ENCODE data around the gene NCK2.

Gene NCK2

DNA sequence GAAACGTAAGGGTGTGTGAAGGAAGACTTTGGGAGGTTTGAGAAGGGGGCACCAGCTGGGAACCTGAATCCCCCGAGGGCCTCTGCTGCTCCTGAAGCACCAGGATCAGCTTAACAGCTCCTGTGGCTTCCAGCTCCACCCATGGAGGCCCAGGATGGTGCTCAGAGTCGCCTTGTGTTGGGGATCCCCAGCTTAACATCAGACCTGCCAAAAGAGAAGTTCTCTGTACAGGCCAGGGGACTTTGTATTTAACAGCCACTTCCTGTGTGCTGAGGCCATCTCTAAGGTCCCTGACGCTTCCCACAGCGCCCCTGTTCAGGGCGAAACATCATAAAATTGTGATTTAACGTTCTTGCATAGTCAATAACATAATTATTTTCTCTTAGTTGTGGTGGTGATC is 77.5 kb downstream of the NCK2 start:
- no peaks in the 10 kb centered on the region for H3F3A ChIP-seq (ENCODE audit: low read depth)
- H2AFZ ChIP-seq (ENCODE audit: low read length), result no peak overlapping the region
- peaks cover 19% of the 10 kb centered on the region for H3K4me1 ChIP-seq (ENCODE audit: insufficient read depth, low read length, poor library complexity, severe bottlenecking)
- no peaks in the 10 kb centered on the region for H3K9me2 ChIP-seq (replicated peaks; ENCODE audit: low read depth, low read length)
- peaks cover 4% of the 10 kb centered on the region for H4K20me1 ChIP-seq (ENCODE audit: insufficient read depth, low read length, poor library complexity, severe bottlenecking)
- no peaks in the 10 kb centered on the region for H3K9me3 ChIP-seq (ENCODE audit: insufficient read depth, low read depth, low read length)
- H3K9ac ChIP-seq (ENCODE audit: low read depth, low read length, poor library complexity, severe bottlenecking), result peak overlapping the region; percentile 47
- H3K79me2 ChIP-seq (ENCODE audit: insufficient read depth, low read length), result peaks cover 72% of the 10 kb centered on the region
- peaks cover 18% of the 10 kb centered on the region; the same call in 1 of the 2 replicates for H3K36me3 ChIP-seq (ENCODE audit: insufficient read depth, low read length)
- peak overlapping the region; percentile 52 for H3K4me2 ChIP-seq (ENCODE audit: low read depth, low read length, poor library complexity, severe bottlenecking)
- no peaks in the 10 kb centered on the region for H3K27me3 ChIP-seq (ENCODE audit: insufficient read depth, low read length, poor library complexity, severe bottlenecking)
- peak overlapping the region; percentile 20 for H3K4me3 ChIP-seq (ENCODE audit: low read length, poor library complexity, severe bottlenecking)
- TF ChIP-seq CTCF (conservative IDR thresholded peaks at IDR 0.05; ENCODE audit: low read length) (no peak), EZH2phosphoT487 (IDR thresholded peaks at IDR 0.05; ENCODE audit: borderline replicate concordance) (no peak)

DNA sequence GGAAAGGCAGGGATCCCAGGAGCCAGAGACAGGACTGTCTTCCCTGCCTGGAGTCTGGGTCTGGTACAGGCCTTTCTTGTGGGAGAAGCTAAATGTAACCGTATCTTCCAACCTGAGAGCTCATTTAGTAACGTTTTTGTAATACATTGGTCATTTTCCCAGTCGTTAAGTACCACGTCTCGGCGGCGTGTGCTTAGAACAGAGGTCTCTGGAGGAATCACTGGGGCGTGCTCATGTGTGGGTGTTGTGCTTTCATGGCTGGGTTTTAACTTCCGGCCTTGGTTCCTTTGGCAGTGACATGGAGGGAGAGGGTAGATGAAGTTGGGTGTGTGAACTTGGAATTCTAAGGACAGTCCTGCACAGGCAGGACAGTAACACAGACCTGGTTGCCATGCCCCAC is 79.7 kb downstream of the NCK2 start:
- H3K27me3 ChIP-seq (ENCODE audit: insufficient read depth, low read length, poor library complexity, severe bottlenecking), result no peaks in the 10 kb centered on the region
- H3K4me1 ChIP-seq (ENCODE audit: insufficient read depth, low read length, poor library complexity, severe bottlenecking), result peaks cover 19% of the 10 kb centered on the region

DNA sequence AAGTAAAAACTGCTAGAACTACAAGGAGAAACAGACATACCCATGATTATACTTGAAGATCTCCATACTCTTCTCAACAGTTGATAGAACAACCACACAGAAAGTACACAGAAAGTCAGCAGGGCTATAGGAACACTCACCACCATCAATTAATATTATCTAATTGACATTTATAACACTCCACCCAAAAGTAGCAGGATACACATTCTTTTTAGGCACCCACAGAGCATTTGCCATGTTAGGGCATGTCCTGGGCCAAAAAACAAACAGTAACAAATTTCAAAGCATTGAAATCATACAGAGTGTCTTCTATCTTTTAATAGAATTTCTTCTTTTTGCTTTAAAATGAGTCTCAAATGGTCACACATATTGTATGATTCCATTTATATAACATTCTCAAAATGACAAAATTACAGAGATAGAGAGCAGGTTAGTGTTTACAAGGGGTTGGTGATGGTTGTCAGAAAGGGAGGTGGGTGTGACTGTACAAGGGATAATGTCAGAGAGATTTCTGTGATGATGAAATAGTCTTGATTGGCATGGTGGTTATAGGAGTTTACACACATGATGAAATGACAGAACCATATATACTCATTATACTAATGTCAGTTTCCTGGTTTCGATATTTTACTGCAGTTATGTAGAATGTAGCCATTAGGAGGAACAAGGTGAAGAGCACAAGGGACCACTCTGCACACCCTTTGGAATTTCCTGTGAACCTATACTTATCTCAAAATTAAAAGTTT is 82.8 kb downstream of the NCK2 start:
- TF ChIP-seq EZH2phosphoT487 (IDR thresholded peaks at IDR 0.05; ENCODE audit: borderline replicate concordance) (no peak), CTCF (conservative IDR thresholded peaks at IDR 0.05; ENCODE audit: low read length) (no peak)
- Histone ChIP-seq H2AFZ (ENCODE audit: low read length) (no peak overlapping the region), H3K4me1 (ENCODE audit: insufficient read depth, low read length, poor library complexity, severe bottlenecking) (peaks cover 5% of the 10 kb centered on the region), H3F3A (ENCODE audit: low read depth) (0 out of 2 replicates have a peak, but pooled peaks cover 2% of the 10 kb centered on the region), H3K36me3 (ENCODE audit: insufficient read depth, low read length) (peaks cover 8% of the 10 kb centered on the region; the same call in 1 of the 2 replicates), H3K79me2 (ENCODE audit: insufficient read depth, low read length) (peaks cover 68% of the 10 kb centered on the region; the same call in 1 of the 2 replicates), H3K27me3 (ENCODE audit: insufficient read depth, low read length, poor library complexity, severe bottlenecking) (no peaks in the 10 kb centered on the region), H4K20me1 (ENCODE audit: insufficient read depth, low read length, poor library complexity, severe bottlenecking) (peaks cover under 1% of the 10 kb centered on the region), H3K4me3 (ENCODE audit: low read length, poor library complexity, severe bottlenecking) (no peak overlapping the region), H3K9ac (ENCODE audit: low read depth, low read length, poor library complexity, severe bottlenecking) (no peak overlapping the region), H3K9me2 (replicated peaks; ENCODE audit: low read depth, low read length) (no peaks in the 10 kb centered on the region), H3K9me3 (ENCODE audit: insufficient read depth, low read depth, low read length) (0 out of 2 replicates have a peak, but pooled peaks cover 8% of the 10 kb centered on the region), H3K4me2 (ENCODE audit: low read depth, low read length, poor library complexity, severe bottlenecking) (no peak overlapping the region)

More for the DNA sequence above, 79.7 kb downstream of the NCK2 start:
- no peaks in the 10 kb centered on the region for H3K9me3 ChIP-seq (ENCODE audit: insufficient read depth, low read depth, low read length)
- no peak overlapping the region for H3K4me2 ChIP-seq (ENCODE audit: low read depth, low read length, poor library complexity, severe bottlenecking)
- H3K36me3 ChIP-seq (ENCODE audit: insufficient read depth, low read length), result peaks cover 15% of the 10 kb centered on the region; the same call in 1 of the 2 replicates
- H3K9ac ChIP-seq (ENCODE audit: low read depth, low read length, poor library complexity, severe bottlenecking), result no peak overlapping the region
- peaks cover 71% of the 10 kb centered on the region for H3K79me2 ChIP-seq (ENCODE audit: insufficient read depth, low read length)
- peaks cover 4% of the 10 kb centered on the region for H4K20me1 ChIP-seq (ENCODE audit: insufficient read depth, low read length, poor library complexity, severe bottlenecking)
- no peak overlapping the region for H2AFZ ChIP-seq (ENCODE audit: low read length)
- TF ChIP-seq CTCF (conservative IDR thresholded peaks at IDR 0.05; ENCODE audit: low read length) (no peak), EZH2phosphoT487 (IDR thresholded peaks at IDR 0.05; ENCODE audit: borderline replicate concordance) (no peak)
- no peaks in the 10 kb centered on the region for H3F3A ChIP-seq (ENCODE audit: low read depth)
- no peak overlapping the region for H3K4me3 ChIP-seq (ENCODE audit: low read length, poor library complexity, severe bottlenecking)
- H3K9me2 ChIP-seq (replicated peaks; ENCODE audit: low read depth, low read length), result no peaks in the 10 kb centered on the region

Data from Loucy (cell line).